Esophagus squamous epithelium (tissue), 4 donors: ENCODE measurements around the gene PCDH9.

Experiments
- POLR2A ChIP-seq, 4 donors: fragments of 450-650 bp; IDR thresholded peaks; one replicate each; pipeline ENCODE4 v1.6.1; 2017; ENCODE audit warnings: antibody characterized with exemption in 4 of 4, mild to moderate bottlenecking in 4 of 4, moderate library complexity in 3 of 4
- TF ChIP-seq, protein P1 (sequence below), 6 experiments: fragments of 450-650 bp in 4 of 6; fragments of 200-600 bp in 2 of 6; sonication (generic) in 2 of 6; IDR thresholded peaks; one replicate each; pipeline ENCODE4 v1.5.1; 2016 to 2019; ENCODE audit warnings: antibody characterized with exemption in 6 of 6, mild to moderate bottlenecking in 4 of 6, moderate library complexity in 4 of 6

DNA sequence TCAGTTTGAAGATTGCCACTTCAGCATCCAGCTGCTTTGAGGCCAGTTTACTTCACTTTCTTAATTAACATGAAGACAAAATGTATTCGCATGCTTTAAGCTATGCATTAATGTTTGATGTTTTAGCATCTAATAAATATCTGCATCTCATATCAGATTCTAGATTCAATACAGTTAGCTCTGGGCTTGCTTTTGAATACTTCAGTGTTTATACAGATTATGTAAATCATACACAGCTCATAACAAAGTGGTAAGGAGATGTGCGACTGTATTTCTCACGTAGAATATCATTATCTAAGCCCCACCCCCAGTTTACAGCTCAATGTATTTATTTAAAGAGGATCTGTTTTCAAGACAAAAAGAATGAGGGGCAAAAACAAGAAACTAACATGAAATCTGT, 770.5 kb downstream of the PCDH9 start:
- TF ChIP-seq, protein P1, sequence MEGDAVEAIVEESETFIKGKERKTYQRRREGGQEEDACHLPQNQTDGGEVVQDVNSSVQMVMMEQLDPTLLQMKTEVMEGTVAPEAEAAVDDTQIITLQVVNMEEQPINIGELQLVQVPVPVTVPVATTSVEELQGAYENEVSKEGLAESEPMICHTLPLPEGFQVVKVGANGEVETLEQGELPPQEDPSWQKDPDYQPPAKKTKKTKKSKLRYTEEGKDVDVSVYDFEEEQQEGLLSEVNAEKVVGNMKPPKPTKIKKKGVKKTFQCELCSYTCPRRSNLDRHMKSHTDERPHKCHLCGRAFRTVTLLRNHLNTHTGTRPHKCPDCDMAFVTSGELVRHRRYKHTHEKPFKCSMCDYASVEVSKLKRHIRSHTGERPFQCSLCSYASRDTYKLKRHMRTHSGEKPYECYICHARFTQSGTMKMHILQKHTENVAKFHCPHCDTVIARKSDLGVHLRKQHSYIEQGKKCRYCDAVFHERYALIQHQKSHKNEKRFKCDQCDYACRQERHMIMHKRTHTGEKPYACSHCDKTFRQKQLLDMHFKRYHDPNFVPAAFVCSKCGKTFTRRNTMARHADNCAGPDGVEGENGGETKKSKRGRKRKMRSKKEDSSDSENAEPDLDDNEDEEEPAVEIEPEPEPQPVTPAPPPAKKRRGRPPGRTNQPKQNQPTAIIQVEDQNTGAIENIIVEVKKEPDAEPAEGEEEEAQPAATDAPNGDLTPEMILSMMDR (IDR thresholded peaks at IDR 0.05): no peak
- TF ChIP-seq POLR2A (IDR thresholded peaks at IDR 0.05): no peak
